Measurements from ENCODE around the gene EHBP1L1.
A peak's percentile ranks its signal among the peaks of the same experiment; 100 is the strongest.

Gene EHBP1L1

GRCh38 chr11:65616575-65617001, 40.7 kb downstream of the EHBP1L1 start:
- ChIA-PET CTCF (no interaction called here), POLR2A (ENCODE audit: low non-redundant PET) (no interaction called here)
- DNase-seq (ENCODE audit: low spot score): no peak
- H3K27ac ChIP-seq: peak overlapping the region; percentile 93
- TF ChIP-seq CTCF (conservative IDR thresholded peaks at IDR 0.05; ENCODE audit: low read depth): no peak

- CTCF ChIA-PET: no interaction called here
Measured at GRCh38 chr11:65617136-65617850, 41.4 kb downstream of the EHBP1L1 start.

GRCh38 chr11:65617990-65618751, 42.3 kb downstream of the EHBP1L1 start:
- CTCF ChIA-PET: no interaction called here

More at GRCh38 chr11:65617136-65617850, 41.4 kb downstream of the EHBP1L1 start:
- TF ChIP-seq CTCF (conservative IDR thresholded peaks at IDR 0.05; ENCODE audit: low read depth): no peak
- peak overlapping the region; percentile 93 for H3K27ac ChIP-seq
- no peak for DNase-seq (ENCODE audit: low spot score)
- POLR2A ChIA-PET (ENCODE audit: low non-redundant PET): no interaction called here

DNA sequence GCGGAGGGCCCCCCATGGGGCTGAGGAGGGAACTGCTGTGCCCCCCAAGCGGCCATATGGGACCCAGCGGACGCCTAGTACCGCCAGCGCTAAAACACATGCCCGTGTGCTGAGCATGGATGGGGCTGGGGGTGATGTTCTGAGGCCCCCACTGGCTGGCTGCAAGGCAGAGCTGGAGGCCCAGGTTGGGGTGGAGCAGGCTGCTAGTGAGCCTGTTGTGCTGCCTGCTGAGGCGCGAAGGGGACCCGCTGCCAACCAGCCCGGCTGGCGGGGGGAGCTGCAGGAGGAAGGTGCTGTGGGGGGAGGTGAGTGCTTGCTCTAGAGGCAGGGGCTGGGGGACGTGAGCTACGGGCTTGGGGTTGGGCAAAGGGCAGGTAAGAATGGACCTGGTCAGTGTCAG, 42.9 kb downstream of the EHBP1L1 start:
- TF ChIP-seq CTCF (conservative IDR thresholded peaks at IDR 0.05; ENCODE audit: low read depth): no peak
- CTCF ChIA-PET: no interaction called here
- POLR2A ChIA-PET (ENCODE audit: low non-redundant PET): no interaction called here
- DNase-seq (ENCODE audit: low spot score): no peak
- H3K27ac ChIP-seq: no peak overlapping the region

More at GRCh38 chr11:65617990-65618751, 42.3 kb downstream of the EHBP1L1 start:
- no peak for DNase-seq (ENCODE audit: low spot score)
- POLR2A ChIA-PET (ENCODE audit: low non-redundant PET): no interaction called here
- H3K27ac ChIP-seq: peak overlapping the region; percentile 93; the same call in 1 of the 2 replicates
- no peak for TF ChIP-seq CTCF (conservative IDR thresholded peaks at IDR 0.05; ENCODE audit: low read depth)

GRCh38 chr11:65619281-65619928, 43.6 kb downstream of the EHBP1L1 start:
- H3K27ac ChIP-seq: no peak overlapping the region
- ChIA-PET CTCF (no interaction called here), POLR2A (ENCODE audit: low non-redundant PET) (no interaction called here)
- no peak for TF ChIP-seq CTCF (conservative IDR thresholded peaks at IDR 0.05; ENCODE audit: low read depth)
- DNase-seq (ENCODE audit: low spot score): no peak

GRCh38 chr11:65620666-65621065, 44.8 kb downstream of the EHBP1L1 start:
- CTCF ChIA-PET: no interaction called here
- no peak for TF ChIP-seq CTCF (conservative IDR thresholded peaks at IDR 0.05; ENCODE audit: low read depth)

More at GRCh38 chr11:65620666-65621065, 44.8 kb downstream of the EHBP1L1 start:
- no peak for DNase-seq (ENCODE audit: low spot score)
- POLR2A ChIA-PET (ENCODE audit: low non-redundant PET): no interaction called here
- H3K27ac ChIP-seq: no peak overlapping the region
